Ovary (tissue), 3 donors: ENCODE results near the gene LIM2.

Experiments
- POLR2A ChIP-seq: fragments of 450-650 bp; IDR thresholded peaks from one replicate; pipeline ENCODE4 v1.6.1; 2017; ENCODE audit warnings: antibody characterized with exemption, mild to moderate bottlenecking, moderate library complexity
- TF ChIP-seq, protein P1 (sequence below), 3 donors: fragments of 450-650 bp in 2 of 3; fragments of 200-600 bp in 1 of 3; IDR thresholded peaks; one replicate each; pipeline versions ENCODE4 v1.5.1 to v1.8.0; 2016 to 2022; ENCODE audit warnings: antibody characterized with exemption in 3 of 3, mild to moderate bottlenecking in 1 of 3
- donor health status: DM: no; HTN: no; CAD: no.

DNA sequence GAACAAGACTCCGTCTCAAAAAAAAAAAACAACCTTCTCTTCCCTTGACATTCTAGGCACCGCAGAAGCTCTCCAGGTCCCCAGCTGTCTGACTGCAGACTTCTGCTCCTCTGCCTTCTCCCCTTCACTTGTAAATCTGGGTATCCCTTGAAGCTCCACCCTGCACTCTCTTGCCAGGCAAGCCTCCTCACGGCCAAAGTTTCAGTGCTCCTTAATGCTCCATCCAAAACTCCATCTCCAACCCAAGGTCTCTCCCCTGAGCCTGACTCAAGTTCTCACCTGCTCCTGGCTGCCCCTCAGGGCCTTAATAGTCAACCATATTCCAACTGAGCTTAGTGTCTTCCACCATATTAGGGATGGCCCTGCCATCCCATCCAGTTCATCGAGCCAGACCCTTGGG, 17.5 kb downstream of the LIM2 start:
- TF ChIP-seq, protein P1, sequence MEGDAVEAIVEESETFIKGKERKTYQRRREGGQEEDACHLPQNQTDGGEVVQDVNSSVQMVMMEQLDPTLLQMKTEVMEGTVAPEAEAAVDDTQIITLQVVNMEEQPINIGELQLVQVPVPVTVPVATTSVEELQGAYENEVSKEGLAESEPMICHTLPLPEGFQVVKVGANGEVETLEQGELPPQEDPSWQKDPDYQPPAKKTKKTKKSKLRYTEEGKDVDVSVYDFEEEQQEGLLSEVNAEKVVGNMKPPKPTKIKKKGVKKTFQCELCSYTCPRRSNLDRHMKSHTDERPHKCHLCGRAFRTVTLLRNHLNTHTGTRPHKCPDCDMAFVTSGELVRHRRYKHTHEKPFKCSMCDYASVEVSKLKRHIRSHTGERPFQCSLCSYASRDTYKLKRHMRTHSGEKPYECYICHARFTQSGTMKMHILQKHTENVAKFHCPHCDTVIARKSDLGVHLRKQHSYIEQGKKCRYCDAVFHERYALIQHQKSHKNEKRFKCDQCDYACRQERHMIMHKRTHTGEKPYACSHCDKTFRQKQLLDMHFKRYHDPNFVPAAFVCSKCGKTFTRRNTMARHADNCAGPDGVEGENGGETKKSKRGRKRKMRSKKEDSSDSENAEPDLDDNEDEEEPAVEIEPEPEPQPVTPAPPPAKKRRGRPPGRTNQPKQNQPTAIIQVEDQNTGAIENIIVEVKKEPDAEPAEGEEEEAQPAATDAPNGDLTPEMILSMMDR (IDR thresholded peaks at IDR 0.05), result no peak
- no peak for TF ChIP-seq POLR2A
